ENCODE results near the gene BNIP5.

GRCh38 chr6:36328600-36328999, 8.1 kb downstream of the BNIP5 start:
- TF ChIP-seq ZNF274 (IDR thresholded peaks at IDR 0.05; ENCODE audit: low read depth, low read length) (no peak), SUZ12 (IDR thresholded peaks at IDR 0.05; ENCODE audit: extremely low read depth, insufficient read depth, insufficient read length) (no peak)
